Glutamatergic neuron (in vitro differentiated cells): ENCODE measurements around the gene AACS. TPM values are rescaled to one million over a fixed set of nuclear protein-coding genes. Genes with fewer than 3 reads are reported as not detected.
"Not testable (repeated sequence)": the region's sequence is repeated elsewhere in the genome, so short reads cannot be mapped to it uniquely, and the experiment has no call there.

Source experiments
- DNase-seq: peaks from one replicate; pipeline ENCODE4 v3.0.0; 2022
- H3K27ac Mint-ChIP-seq: one replicate; pipeline ENCODE4 v1.8.0; 2020; ENCODE audit warnings: mild to moderate bottlenecking, mixed read lengths, inconsistent platforms; ENCODE audit not compliant: unreplicated experiment
- H3K27me3 Mint-ChIP-seq: one replicate; pipeline ENCODE4 v1.8.0; 2020; ENCODE audit warnings: mild to moderate bottlenecking, moderate library complexity, mixed read lengths, inconsistent platforms; ENCODE audit not compliant: unreplicated experiment
- H3K36me3 Mint-ChIP-seq: one replicate; pipeline ENCODE4 v1.8.0; 2020; ENCODE audit warnings: mild to moderate bottlenecking, mixed read lengths, inconsistent platforms; ENCODE audit not compliant: unreplicated experiment
- H3K4me1 Mint-ChIP-seq: one replicate; pipeline ENCODE4 v1.8.0; 2020; ENCODE audit warnings: mild to moderate bottlenecking, low read depth, mixed read lengths, inconsistent platforms; ENCODE audit not compliant: unreplicated experiment
- H3K4me3 Mint-ChIP-seq: one replicate; pipeline ENCODE4 v1.8.0; 2020; ENCODE audit warnings: mild to moderate bottlenecking, mixed read lengths, inconsistent platforms; ENCODE audit not compliant: unreplicated experiment
- H3K9me3 Mint-ChIP-seq: one replicate; pipeline ENCODE4 v1.8.0; 2020; ENCODE audit warnings: mild to moderate bottlenecking, moderate library complexity, mixed read lengths, inconsistent platforms; ENCODE audit not compliant: unreplicated experiment
- total RNA-seq: library from RNA; stranded (reverse); fragmentation: NEBNext Ultra II Directional; extraction: Animal tissue kit (Norgen Biotek cat#: 25700); gene quantifications from one replicate; pipeline ENCODE4 v1.2.1, GENCODE V29; 2021; ENCODE audit not compliant: unreplicated experiment
- TF ChIP-seq, protein P1 (sequence below): fragments of 200-600 bp; sonication (generic); IDR thresholded peaks from one replicate; pipeline ENCODE4 v1.5.0; 2021; ENCODE audit not compliant: partially characterized antibody, unreplicated experiment

Gene AACS
- total RNA-seq, 1 donor from 2014 or later, result 59.3 TPM

DNA sequence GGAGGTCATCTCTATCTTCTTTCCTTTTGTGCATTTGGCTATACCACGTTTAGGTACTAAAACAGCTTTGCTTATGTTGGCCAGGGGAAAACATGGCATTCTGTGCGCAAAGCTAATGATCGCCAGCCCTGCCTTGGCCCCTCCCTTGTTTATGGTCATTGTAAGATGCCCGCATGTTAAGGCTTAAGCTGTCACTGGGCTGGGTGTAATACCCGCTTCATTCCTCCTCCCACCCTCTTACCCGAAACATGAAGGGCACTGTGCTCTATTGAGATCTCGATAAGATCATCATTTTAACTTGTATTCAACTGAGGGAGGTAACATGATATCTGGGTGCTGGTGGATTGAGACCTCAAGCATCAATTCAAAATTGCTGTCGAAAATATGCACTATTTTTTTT is 37.1 kb upstream of the AACS start:
- H3K9me3 Mint-ChIP-seq, result peaks cover 2% of the 10 kb centered on the region
- no peak overlapping the region for H3K4me3 Mint-ChIP-seq
- TF ChIP-seq, protein P1, sequence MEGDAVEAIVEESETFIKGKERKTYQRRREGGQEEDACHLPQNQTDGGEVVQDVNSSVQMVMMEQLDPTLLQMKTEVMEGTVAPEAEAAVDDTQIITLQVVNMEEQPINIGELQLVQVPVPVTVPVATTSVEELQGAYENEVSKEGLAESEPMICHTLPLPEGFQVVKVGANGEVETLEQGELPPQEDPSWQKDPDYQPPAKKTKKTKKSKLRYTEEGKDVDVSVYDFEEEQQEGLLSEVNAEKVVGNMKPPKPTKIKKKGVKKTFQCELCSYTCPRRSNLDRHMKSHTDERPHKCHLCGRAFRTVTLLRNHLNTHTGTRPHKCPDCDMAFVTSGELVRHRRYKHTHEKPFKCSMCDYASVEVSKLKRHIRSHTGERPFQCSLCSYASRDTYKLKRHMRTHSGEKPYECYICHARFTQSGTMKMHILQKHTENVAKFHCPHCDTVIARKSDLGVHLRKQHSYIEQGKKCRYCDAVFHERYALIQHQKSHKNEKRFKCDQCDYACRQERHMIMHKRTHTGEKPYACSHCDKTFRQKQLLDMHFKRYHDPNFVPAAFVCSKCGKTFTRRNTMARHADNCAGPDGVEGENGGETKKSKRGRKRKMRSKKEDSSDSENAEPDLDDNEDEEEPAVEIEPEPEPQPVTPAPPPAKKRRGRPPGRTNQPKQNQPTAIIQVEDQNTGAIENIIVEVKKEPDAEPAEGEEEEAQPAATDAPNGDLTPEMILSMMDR, result no peak
- no peak for DNase-seq
- H3K27me3 Mint-ChIP-seq, result no peaks in the 10 kb centered on the region
- peaks cover 3% of the 10 kb centered on the region for H3K4me1 Mint-ChIP-seq
- no peak overlapping the region for H3K27ac Mint-ChIP-seq
- no peaks in the 10 kb centered on the region for H3K36me3 Mint-ChIP-seq

DNA sequence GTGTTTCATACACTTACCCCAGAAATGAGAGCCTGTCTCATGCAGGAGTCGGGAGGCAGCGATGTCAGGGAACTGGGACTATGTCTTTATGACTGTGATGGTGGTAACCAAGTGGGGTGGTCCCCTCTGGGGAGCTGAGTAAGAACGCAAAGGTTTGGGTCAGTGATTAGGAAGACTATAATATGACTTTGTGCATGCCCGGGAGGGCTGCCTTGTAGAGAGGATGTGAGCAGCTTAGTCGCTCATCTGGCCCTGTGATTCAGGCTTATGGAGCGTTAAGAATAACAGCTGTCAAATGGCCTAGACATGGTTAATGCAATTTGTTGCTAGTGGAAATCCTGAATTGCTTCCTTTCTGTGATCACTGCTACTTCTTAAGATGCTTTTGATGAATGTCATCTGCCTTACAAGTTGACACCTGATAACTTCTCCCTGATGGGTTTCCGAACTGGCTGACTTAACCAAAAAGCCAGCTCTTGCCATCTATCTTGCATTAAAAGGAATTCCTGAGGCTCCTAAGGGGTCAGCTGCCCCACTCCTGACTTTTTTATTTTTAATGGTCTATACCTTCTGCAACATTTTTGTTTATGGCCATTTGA is 35.4 kb upstream of the AACS start:
- TF ChIP-seq, protein P1, result no peak
- Mint-ChIP-seq H3K4me1 (peaks cover 3% of the 10 kb centered on the region), H3K27me3 (peaks cover 2% of the 10 kb centered on the region), H3K9me3 (peaks cover 2% of the 10 kb centered on the region), H3K36me3 (peaks cover 2% of the 10 kb centered on the region), H3K27ac (peak overlapping the region; percentile 63), H3K4me3 (no peak overlapping the region)
- no peak for DNase-seq

GRCh38 chr12:125031471-125031870 is 33.8 kb upstream of the AACS start:
- H3K4me3 Mint-ChIP-seq, H3K27ac Mint-ChIP-seq, DNase-seq, H3K27me3 Mint-ChIP-seq, H3K36me3 Mint-ChIP-seq, H3K9me3 Mint-ChIP-seq, H3K4me1 Mint-ChIP-seq: not testable (repeated sequence)

- Mint-ChIP-seq H3K36me3 (peaks cover 5% of the 10 kb centered on the region), H3K4me3 (no peak overlapping the region), H3K9me3 (peaks cover 2% of the 10 kb centered on the region), H3K4me1 (peaks cover 3% of the 10 kb centered on the region), H3K27me3 (peaks cover 2% of the 10 kb centered on the region), H3K27ac (no peak overlapping the region)
- TF ChIP-seq, protein P1, result no peak
- no peak for DNase-seq
Measured at GRCh38 chr12:125032466-125033152, 32.6 kb upstream of the AACS start.

- peaks cover 2% of the 10 kb centered on the region for H3K27me3 Mint-ChIP-seq
- H3K4me3 Mint-ChIP-seq, result no peak overlapping the region
- no peak overlapping the region for H3K27ac Mint-ChIP-seq
- peaks cover 2% of the 10 kb centered on the region for H3K9me3 Mint-ChIP-seq
- peaks cover 3% of the 10 kb centered on the region for H3K4me1 Mint-ChIP-seq
- no peak for DNase-seq
- H3K36me3 Mint-ChIP-seq, result peaks cover 5% of the 10 kb centered on the region
- TF ChIP-seq, protein P1, result no peak
Measured at GRCh38 chr12:125033288-125033687, 31.9 kb upstream of the AACS start.
